ENCODE results near the gene TMC5. TPM values are rescaled to one million over a fixed set of nuclear protein-coding genes. Genes with fewer than 3 reads are reported as not detected.

Gene TMC5
- total and polyA plus RNA-seq, 2 of the 4 experiments (the other 2 are of a cell fraction), result not detected

- peak; percentile 68 for TF ChIP-seq RAD21 (IDR thresholded peaks at IDR 0.05; ENCODE audit: low read length)
Observed at GRCh38 chr16:19502395-19503131, 84.9 kb downstream of the TMC5 start (continued).

- Histone ChIP-seq H4K91ac (ENCODE audit: insufficient read depth, low read depth, low read length) (no peak overlapping the region), H3K4me2 (ENCODE audit: low read depth, low read length) (no peak overlapping the region), H3K27me3 (ENCODE audit: control insufficient read depth, insufficient read depth, low read length) (no peaks in the 10 kb centered on the region), H2BK20ac (ENCODE audit: low read depth, low read length) (no peak overlapping the region), H2BK120ac (ENCODE audit: low read depth, low read length) (no peak overlapping the region), H4K20me1 (ENCODE audit: insufficient read depth, low read length) (no peaks in the 10 kb centered on the region), H3K79me1 (ENCODE audit: low read depth in 1 of 2, low read length in 2 of 2) (peaks cover 0 to 4% of the 10 kb centered on the region in 2 experiments; a peak in 1 of 4 replicates), H4K8ac (ENCODE audit: low read depth in 2 of 2, low read length in 2 of 2) (no peak overlapping the region), H3K36me3 (ENCODE audit: control insufficient read depth, insufficient read depth, low read length) (peaks cover 38% of the 10 kb centered on the region), H3K4ac (ENCODE audit: low read depth, low read length) (no peak overlapping the region), H3K18ac (ENCODE audit: low read depth, low read length) (no peak overlapping the region), H3K9ac (ENCODE audit: low read depth, low read length) (no peak overlapping the region), H4K5ac (ENCODE audit: low read depth, low read length) (no peak overlapping the region), H2AK9ac (replicated peaks; ENCODE audit: low read depth, low read length, poor library complexity) (no peak overlapping the region), H3K27ac (ENCODE audit: insufficient read depth, low read length) (no peak overlapping the region), H3K56ac (ENCODE audit: extremely low read depth, insufficient read depth, low read length) (no peak overlapping the region), H2AK5ac (ENCODE audit: low read depth, low read length) (no peak overlapping the region), H3K14ac (replicated peaks; ENCODE audit: low read depth, low read length) (no peak overlapping the region), H3K9me3 (ENCODE audit: control insufficient read depth, insufficient read depth, low read length) (no peaks in the 10 kb centered on the region), H3K9me1 (ENCODE audit: insufficient read depth, low read length) (no peaks in the 10 kb centered on the region), H3K4me1 (ENCODE audit: control insufficient read depth, insufficient read depth, low read length) (no peaks in the 10 kb centered on the region), H2BK5ac (ENCODE audit: low read depth, low read length, poor library complexity, severe bottlenecking) (no peak overlapping the region), H2BK15ac (ENCODE audit: low read depth, low read length) (no peak overlapping the region), H3K23ac (ENCODE audit: low read depth, low read length) (no peak overlapping the region), H3K4me3 (ENCODE audit: insufficient read depth, low read depth, low read length) (no peak overlapping the region), H2AFZ (replicated peaks; ENCODE audit: low read length, poor library complexity) (no peak overlapping the region)
- POLR2A ChIA-PET (ENCODE audit: unreplicated experiment), result no interaction called here
- no TSS peak for BruUV-seq (replicated peaks)
- intact Hi-C loops (cut with micrococcal nuclease), result loop anchor here (5.0 kb wide), 2 partner anchors 336 to 521 kb away; partner anchors contain the start of genes SYT17 and TMC7
- 80% methylated on average over 1 of the region's 5 CpGs; no CpG with 5 or more reads in 1 of the 2 experiments for WGBS, 2 experiments (ENCODE audit: extremely low coverage in 2 of 2, insufficient read length in 1 of 2)
- DNase-seq (no peak), ATAC-seq (ENCODE audit: low read depth) (peak; percentile 40)
- CTCF ChIA-PET, result interaction anchor here (1.5 kb wide), 1 partner anchor 418 kb away, joined by 7 read pairs; no protein-coding TSS in a partner anchor
- dilution Hi-C loops (cut with HindIII; ENCODE audit: low sequenced_read_pairs, unreplicated experiment), result no loop called here
- in situ Hi-C loops (cut with MboI; ENCODE audit: low sequenced_read_pairs), result loop anchor here (5.0 kb wide), 1 partner anchor 416 kb away; no protein-coding TSS in a partner anchor
- TF ChIP-seq CEBPB (IDR thresholded peaks at IDR 0.05; ENCODE audit: low read depth, low read length) (no peak), RFX5 (IDR thresholded peaks at IDR 0.05; ENCODE audit: low read depth, low read length) (no peak)
Observed at GRCh38 chr16:19503461-19504075, 85.9 kb downstream of the TMC5 start.

All from IMR-90 (cell line).